RPMI7951 (cell line): ENCODE results near the gene AMOTL1. TPM values are rescaled to one million over a fixed set of nuclear protein-coding genes. Genes with fewer than 3 reads are reported as not detected.

Experiments
- DNase-seq: peaks from one replicate; pipeline ENCODE4 v3.0.0-alpha.2; 2012; ENCODE audit warnings: low read depth
- total RNA-seq: library from RNA; depleted of rRNA; stranded (reverse); fragments of >200 nt; shearing (Covaris generic); gene quantifications from 2 replicates; pipeline ENCODE4 v1.2.3, GENCODE V29; 2014

The AMOTL1 gene
- total RNA-seq, 1 experiment from 2014 or later: 24.8 TPM

DNA sequence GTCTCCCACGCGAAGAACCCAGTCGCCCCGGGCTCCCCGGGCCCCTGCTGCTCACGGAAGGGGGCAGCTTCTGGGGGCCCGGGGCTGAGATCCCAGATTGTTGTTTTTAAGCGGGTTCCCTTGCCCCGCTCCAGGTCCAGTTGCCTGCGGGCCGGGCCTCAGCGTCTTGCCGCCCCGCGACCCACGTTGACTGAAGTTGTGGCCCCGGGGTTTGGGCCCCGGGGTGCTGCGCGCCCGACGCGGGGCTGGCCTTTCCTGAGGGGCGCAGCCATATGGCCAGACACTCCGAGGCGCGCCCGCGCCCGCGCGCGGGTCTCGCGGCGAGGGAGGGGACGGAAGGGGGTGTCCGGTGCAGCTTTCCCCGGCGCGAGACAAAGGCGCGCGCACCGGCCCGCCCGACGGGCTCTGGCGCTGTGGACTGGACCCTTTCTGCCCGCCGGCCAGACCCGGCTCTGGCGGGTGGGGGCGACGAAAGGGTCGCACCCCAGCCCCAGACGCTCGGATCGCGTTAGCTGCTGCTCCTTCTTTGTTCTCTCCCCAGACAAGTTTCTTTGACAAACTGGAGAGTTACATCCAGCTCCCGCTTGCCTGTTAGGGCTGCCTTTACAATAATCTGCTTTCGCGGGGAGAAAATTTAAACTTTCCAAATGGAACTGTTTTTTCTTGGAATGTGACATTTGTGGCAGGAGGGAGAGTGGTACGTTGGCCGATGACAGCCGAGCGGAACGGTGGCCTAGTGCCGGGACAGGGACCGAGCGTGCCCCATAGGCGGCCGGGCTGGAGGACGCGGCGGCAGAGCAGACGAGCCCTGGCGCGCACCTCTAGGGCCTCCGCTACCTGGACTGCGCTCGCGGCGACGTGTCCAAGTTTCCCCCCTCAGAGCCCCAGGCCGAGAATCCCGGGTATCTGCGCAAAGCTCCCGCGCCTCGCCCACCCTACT, 716 bp downstream of the AMOTL1 start:
- DNase-seq: peak; percentile 47

DNA sequence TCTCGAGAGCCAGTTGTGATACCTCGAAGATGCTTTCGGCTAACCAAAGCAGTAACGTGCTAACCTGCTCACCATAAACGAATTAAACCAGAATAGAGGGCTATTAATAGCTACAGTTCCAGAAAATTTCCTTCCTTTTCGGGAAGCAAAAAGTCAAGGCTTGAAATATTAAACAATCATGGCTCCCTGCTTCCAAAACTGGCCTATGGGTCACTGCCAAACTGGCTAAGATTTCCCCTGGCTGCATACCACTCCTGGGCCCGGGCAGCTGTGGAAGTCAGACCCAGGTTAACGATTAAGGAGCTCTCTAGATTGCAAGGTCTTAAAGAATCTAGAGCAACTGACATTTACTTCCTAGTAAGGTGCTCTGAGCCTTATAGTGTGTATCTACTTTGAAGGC, 1.7 kb downstream of the AMOTL1 start:
- DNase-seq: no peak

DNA sequence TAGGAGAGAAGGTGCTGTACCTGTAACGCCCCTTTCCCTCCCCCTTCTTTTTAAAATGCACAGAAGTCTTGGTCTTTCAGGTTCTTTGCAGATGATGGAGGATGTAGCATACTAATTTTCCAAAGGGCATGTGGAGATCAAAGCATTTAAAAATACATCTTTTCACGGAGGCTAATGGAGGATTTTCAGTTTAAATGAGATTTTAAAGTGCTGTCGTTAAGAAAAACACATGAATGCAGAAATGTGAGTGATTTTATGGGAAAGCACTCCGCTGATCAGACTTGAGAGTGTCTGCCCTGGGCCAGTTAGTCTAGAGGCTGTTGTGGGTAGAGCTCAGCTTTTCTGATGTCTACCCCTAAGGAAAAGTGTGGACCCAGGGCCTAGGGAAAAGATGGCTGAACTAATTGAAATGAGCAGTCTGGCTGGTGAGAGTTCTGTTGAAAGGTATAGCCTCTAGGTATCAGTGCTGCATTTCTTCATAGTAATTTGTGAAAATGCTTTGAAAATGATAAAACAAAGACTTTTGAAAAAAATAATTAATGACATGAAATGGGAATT, 2.5 kb downstream of the AMOTL1 start:
- no peak for DNase-seq

DNA sequence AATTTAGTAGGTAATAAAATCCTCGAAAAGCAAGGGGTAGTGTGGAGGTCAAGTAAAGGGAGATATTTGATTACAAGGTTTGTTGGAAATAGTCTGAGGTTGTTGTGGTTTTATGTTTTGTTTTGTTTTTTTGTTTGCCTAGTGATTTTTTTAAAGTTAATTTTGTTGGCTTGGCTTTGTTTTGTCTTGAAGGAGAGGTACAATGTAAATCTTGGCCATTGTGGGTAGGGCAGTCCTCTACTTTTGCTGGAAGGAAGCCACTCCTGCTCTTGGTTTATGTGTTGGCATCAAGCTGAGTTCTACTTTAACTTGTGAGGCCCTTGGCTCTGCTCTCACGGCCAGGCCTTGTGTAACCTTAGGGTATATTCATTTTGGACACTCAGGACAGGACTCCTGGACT, 3.2 kb downstream of the AMOTL1 start:
- DNase-seq: peak; percentile 32

DNA sequence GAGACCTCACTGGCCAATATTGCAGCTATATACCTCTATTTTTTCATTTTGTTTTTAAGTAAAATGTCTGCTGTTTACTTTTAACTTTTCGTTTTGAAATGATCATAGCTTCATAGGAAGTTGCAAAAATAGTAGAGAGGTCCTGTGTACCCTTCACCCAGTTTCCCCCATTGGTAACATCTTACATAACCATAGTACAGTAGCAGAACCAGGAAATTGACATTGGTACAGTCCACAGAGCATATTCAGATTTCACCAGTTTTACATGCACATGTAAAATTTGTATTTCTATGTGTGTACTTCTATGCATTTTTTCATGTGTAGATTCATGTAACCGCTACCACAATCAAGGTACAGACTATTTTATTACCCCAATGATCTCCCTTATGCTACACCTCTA, 3.8 kb downstream of the AMOTL1 start:
- no peak for DNase-seq

DNA sequence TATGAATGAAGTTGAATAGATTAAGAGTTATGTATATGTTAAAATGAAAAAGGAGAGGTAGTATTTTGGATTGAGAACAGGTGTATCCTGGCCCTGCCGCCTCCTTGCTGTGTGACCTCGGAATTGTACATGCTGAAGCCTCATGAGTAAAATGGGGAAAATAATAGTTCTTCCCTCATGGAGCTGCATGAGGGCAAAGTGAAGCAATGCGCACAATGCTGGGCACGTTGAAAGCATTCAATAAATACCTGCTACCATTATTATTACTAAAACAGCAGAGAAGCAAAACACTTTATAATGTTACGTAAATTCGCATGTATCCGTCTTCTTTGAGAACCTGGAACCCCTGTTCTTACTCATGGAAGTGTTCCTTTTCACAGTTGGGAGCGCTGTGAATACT, 5.7 kb downstream of the AMOTL1 start:
- no peak for DNase-seq

DNA sequence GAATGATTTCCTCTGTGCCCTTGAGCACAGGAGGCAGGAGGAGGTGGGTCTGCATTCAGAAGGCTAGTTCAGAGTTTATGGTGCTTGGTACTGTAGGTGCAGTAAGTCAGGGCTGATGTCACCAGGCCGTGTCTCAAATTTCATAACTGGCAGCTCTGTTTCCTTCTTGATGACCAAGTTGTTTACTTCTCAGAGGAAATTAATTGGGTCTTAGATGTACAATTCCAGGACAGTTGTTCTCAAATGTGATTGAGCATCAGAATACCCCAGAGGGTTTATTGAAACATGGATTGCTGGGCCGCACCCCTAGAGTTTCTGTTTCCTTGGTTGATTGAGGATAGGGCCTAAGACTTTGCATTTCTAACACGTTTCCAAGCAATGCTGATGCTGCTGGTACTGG, 6.2 kb downstream of the AMOTL1 start:
- DNase-seq: no peak

DNA sequence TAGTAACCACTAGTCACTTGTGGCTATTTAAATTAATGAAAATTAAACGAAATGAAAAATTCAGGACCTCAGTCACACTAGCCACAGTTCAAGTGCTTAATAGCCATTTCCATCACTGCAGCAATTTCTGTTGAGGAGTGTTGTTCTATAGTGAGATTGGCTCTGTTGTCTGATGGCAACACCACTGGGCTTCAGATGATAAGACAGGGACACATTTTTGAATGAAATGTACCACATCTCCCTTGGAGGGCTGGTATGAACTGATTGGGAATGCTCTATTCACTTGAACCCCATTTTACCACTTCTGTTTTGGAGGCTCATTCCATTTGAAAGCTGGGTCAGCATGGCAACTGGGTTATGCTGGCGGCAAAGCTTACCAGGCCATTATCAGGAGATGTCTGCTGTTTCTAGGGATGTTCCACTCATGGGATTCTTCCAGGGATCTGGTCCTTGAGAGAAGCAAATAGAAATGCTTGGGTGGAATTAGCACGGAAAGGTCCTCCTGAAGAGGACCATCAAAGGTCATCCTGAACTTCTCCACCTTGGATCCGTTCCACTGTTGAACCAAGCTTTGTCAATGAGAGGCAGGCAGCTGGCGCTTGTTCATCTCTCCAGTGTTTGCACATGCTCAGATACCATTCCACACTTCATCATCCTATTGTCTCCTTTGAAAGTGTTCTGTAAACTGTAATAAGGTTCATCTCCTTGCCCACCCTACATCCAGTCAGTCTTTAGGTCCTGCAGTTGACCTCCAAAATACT, 7.6 kb downstream of the AMOTL1 start:
- DNase-seq: no peak

DNA sequence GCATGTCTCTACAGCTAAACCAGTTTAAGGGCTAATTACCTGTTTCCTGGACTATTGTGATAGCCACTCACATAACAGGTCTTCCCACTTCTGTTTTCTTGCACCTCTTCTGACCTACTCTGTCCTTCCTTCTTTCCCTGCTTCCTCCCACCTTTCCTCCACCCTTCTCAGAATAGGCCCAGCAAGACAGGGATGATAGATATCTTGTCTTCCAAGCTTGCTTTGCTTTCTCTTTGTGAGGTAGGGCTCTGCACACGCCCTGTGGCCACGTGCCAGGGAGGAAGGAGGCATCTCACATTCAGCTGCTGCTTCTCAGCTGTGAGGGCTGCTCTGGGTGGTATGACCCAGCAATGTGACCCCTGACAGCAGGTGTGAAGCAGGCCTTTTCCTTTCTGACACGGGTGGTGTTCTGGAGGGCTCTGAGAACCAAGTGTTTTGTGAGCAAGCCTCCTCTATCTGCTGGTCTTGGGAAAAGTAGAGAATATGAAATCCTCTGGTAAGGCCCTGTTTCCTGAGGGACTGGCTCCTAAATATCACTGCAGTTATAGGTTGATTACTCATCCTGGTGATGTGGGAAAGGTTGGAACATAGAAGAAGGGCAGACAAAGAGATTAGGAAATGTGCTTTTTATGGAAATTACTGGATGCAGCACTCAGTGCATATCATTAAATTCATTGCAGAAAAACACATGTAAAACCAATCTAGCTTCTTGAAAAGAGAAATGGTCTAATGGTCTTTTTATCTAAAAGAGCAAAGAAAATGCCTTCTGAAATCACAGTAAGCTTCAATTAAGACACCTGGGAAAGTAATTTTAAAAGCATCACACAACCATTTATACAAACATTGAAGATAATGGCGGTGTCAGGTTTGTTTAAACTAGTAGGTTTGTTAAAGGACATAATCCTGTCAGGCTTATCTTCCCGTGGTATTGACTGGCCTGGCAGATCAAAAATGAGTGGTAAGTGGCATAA, 8.5 kb downstream of the AMOTL1 start:
- DNase-seq: peak; percentile 70

DNA sequence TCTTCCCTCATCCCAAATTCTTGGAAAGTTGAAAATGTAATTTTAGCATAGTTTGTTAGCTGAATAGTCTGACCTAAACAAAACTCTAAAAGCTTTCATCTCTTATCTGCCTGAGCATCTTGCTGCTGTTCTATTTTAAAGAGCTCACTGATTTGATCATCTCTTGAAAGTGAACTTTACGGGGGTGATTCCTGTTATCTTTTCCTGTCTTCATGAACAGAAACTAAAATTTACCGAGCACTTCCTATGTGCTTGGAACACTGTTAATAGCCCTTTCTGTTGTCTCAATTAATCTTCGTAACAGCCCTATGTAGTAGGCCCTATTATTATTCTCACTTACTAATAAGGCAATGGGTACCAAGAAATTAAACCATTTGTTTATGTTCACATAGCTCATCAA, 12.3 kb downstream of the AMOTL1 start:
- DNase-seq: no peak

DNA sequence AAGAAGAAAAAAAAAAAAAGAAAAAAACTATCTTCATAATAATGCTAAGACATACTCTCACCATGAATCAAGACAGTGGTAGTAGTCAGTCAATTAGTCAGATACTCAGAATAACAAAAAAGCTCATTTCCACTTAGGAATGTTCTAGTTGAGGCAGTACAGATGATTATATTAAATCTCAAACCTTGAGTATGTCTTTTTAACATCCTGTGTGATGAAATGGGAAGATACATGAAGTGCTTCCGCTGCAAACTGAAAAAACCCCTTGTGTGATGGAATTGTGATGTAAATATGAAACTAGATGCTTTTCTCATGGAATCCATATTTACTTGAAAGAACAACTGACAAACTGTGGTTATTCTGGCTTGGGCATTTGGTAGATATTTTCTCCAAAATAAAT, 13.7 kb downstream of the AMOTL1 start:
- DNase-seq: no peak

DNA sequence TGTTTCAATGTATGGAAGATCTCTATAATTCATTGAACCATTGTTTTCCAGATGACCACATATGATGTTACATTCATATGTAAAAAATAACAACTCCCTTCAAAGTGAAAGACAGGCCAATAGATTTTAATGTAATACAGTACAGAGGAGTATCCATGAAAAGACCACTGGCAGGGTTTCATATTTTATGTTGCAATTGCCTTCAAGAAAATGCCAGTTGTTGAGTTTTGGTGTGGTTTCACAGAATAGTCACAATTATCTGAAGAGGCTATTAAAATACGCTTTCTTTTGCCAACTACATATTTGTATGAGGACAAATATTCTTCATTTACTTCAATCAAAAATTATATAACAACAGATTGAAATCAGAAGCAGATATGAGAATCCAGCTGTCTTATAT, 14.3 kb downstream of the AMOTL1 start:
- DNase-seq: no peak

DNA sequence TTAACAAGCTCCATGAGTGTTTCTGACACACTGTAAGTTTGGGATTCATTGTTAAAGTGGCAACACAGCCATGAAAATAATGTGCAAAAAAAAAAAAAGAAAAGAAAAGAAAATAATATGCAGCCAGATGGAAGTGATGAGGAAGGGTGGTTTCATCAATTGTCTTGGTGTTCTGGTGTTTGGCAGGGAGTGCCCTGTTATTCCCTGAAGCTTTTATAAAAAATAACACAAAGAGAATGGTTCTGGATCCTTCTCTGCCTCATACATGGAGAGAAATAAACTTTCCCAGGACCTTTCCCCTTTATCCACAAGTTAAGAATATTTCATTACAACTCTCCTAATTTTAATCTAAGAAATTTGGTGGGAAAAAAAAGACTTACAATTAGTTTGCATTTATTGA, 16.7 kb downstream of the AMOTL1 start:
- DNase-seq: no peak

DNA sequence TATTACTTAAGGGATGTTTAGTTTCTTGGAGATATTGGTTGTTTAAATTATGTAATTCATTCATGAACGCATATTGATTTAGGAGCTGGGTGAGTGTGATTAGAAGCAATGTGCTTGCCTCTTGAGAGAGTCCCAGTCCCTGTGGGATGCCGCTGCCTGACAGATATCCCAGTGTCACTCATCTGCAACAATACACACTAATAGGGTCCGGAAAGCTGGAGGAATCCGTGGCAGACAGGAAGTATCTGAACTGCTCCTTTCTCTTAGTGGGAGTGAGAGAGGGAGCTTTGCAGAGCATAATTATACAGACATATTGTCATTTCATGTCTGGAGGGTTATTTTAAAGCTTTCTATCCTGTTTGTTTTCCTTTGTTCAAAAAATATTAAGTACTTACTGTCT, 17.4 kb downstream of the AMOTL1 start:
- no peak for DNase-seq

DNA sequence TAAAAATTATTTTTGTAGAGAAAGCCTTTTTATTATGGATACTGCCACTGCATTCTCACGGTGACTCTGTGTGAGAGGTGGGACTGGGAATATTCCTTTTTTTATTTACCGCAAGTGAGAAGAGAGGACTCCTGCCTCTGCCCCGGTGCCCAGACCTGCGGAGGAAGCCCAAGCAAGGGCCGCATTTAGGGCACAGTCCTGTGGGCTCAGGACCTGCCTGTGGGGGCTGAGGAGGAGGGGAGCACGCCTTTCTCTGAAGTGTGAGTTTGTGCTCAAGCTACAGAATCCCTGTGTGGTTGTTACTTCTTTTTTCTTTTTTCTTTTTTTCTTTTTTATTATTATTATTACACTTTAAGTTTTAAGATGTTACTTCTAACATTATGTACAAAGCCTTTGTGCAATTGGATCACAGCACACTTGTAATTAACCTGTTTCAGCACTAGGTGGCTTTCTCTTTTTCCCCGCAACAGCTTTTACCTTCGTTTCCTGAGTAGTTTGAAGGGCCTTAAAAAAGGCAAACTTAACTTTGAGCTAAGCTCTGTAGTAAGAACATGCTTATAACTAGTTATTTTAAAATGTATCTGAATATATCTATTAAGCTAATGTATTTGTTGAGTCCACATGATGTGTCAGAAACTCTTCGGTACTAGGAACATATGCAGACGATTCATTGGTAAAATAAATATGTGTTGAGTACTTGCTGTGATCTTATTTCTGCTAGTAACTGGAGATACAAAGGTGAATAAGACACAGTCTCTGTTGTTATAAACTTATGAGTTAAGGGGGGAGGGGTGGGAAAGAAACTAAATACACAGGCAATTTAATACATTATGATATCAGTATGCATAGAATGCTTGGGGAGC, 18.3 kb downstream of the AMOTL1 start:
- DNase-seq: peak; percentile 46

DNA sequence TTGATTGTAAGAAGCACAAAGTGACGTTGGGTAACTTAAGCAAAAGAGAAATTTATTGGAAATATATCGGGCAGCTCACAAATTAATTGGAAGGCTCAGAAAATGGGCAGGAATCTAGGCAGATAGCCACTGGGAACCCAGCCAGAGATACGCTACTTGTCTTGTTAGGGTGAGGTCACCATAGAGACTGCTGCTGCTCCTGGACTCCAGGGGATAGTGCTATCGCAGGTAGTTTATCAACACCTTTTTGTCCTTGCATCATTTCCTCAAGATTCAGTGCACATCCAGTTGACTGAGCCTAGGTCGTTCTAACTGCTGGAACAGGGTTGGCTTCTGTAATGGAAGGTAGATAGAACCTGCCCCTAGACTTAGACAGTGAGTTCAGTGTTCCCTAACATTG, 19.6 kb downstream of the AMOTL1 start:
- no peak for DNase-seq

DNA sequence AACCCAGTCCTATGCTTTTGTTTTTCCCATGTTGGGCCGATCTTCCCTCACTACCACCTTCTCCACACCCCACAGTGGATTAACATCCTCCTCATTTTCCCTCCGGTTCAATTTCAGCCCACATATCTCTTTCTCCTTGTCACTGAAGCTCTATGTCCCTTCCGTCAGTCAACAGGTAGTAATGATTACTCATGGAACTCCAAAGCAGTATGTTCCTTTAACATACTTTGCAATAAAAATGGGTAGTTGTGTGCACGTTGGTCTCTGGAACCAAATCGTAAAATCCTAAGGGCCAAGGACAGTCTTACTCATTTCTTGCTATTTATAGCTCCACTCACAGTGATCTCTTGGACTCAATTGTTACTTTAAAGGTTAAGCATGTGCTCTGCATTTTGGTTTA, 20.2 kb downstream of the AMOTL1 start:
- peak; percentile 66 for DNase-seq

DNA sequence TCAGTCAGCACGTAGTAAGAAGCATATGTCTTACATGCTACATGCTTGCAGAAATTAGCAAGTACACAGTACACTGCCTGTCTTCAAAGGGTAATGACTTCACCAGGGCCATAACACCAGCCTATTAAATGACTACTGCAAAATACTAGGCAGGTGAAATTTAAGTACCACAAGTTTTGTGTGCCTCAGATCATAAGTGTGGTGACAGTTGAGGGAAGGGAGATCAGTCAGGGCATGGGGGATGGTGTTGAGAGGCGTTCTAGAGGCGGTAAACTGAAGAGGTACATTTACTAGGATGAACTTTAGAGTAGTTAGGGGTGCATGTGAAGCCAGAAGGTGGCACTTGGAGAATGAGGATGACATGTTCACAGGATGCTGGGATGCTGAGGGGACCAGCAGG, 22.0 kb downstream of the AMOTL1 start:
- no peak for DNase-seq

DNA sequence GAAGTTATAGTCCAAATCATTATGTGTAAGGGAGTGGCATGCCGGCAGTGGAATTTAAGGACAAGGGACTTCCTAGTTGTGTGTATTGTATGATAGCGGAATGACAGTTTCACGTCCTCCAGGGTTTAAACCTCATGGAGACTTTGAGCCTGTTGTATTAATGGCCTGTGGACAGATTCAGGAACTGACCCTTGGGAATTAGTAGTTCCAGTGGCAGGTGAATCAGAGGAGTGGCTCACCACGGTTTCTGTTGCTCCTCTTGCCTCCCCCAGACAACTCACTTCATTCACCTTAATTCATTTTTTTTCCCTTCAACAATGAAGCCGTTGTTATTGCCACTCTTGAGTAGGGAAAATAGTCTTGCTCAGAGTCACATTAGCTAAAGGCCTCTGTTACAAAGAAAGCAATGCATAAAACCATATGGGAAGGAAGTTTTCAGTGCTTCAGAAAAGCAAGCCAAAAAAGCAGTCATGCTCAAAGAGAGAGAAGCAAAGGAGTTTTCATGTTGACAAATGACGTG, 22.6 kb downstream of the AMOTL1 start:
- peak; percentile 49 for DNase-seq

DNA sequence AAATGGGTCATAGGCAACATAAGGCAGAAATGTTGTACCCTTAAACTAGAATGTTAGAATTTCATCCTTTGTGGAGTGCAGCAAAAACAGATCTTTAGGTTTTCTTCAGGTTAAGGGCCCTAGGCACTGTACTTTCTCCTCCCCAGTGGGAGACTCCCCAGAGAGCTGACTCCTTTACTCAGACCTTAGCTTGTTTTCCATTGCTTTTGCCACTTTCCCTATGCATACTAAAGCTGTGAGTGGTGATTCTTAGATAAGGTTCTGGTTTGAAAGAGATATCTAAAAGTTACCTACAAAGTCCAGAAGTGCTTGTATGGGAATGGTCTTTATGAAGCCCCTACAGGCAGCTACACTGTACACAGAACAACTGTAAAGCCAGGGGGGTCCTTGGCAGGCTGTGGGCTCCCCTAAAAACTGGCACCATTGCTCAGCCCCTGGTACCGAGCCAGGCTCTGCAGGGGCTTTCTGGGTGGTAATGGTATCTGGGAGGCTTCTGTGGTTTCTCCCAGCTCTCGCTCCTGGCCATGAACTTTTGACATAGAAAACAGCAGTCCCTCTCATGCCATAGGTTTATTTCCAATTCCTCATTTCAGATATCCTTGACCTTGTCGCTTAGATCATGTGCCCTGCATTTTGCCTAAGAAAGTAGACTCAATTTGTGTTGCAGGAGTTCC, 23.2 kb downstream of the AMOTL1 start:
- DNase-seq: peak; percentile 30
